Upper lobe of left lung (tissue), 6 donors: ENCODE data around the gene PIGN. TPM values are rescaled to one million over a fixed set of nuclear protein-coding genes. Genes with fewer than 3 reads are reported as not detected.

ENCODE experiments used
- ATAC-seq, 2 donors: fragments of 200-7000 bp; cut with Tn5 transposase; one replicate each; pipeline ENCODE4 v1.9.1; 2022; ENCODE audit warnings: mild to moderate bottlenecking in 2 of 2, moderate library complexity in 2 of 2; ENCODE audit not compliant: low FRiP score in 2 of 2
- DNase-seq, 2 donors: peaks; one replicate each; pipeline ENCODE4 v3.0.0-alpha.2; 2019 to 2020
- H3K27ac ChIP-seq, 4 donors: fragments of 200-600 bp; sonication (generic); one replicate each; pipeline ENCODE4 v1.5.1; 2016 to 2019
- H3K27me3 ChIP-seq, 4 donors: fragments of 200-600 bp; sonication (generic); one replicate each; pipeline ENCODE4 v1.5.1; 2017 to 2019
- H3K36me3 ChIP-seq, 4 donors: fragments of 200-600 bp; sonication (generic); one replicate each; pipeline ENCODE4 v1.5.1; 2016 to 2019
- H3K4me1 ChIP-seq, 4 donors: fragments of 200-600 bp; sonication (generic); one replicate each; pipeline ENCODE4 v1.5.1; 2018 to 2019
- H3K4me3 ChIP-seq, 4 donors: fragments of 200-600 bp; sonication (generic); one replicate each; pipeline ENCODE4 v1.5.1; 2017 to 2019; ENCODE audit warnings: mild to moderate bottlenecking in 2 of 4, moderate library complexity in 1 of 4
- H3K9me3 ChIP-seq, 4 donors: fragments of 200-600 bp; sonication (generic); one replicate each; pipeline ENCODE4 v1.5.1; 2018 to 2019
- EP300 ChIP-seq, 4 donors: sonication (generic); formaldehyde crosslinking; IDR thresholded peaks; one replicate each; pipeline ENCODE4 v1.5.1; 2017; ENCODE audit warnings: antibody characterized with exemption in 4 of 4, control low read depth in 2 of 4
- POLR2A ChIP-seq, 4 donors: fragments of 450-650 bp; IDR thresholded peaks; one replicate each; pipeline ENCODE4 v1.5.1; 2016 to 2017; ENCODE audit warnings: antibody characterized with exemption in 4 of 4, mild to moderate bottlenecking in 2 of 4
- POLR2AphosphoS5 ChIP-seq, 2 donors: sonication (generic); formaldehyde crosslinking; IDR thresholded peaks; one replicate each; pipeline ENCODE4 v1.5.1; 2017; ENCODE audit warnings: antibody characterized with exemption in 2 of 2
- WGBS, 2 donors: methylation state at CpG; one replicate each; pipeline ENCODE4 v1.1.5; 2017 to 2018; 5-methylcytosine and 5-hydroxymethylcytosine counted together
- total RNA-seq, 6 donors: library from RNA; depleted of rRNA in 4 of 6; stranded (reverse); fragments of >200 nt in 4 of 6; gene quantifications; one replicate each; pipeline versions ENCODE4 v1.1.0 to v1.2.1, GENCODE V29; 2016 to 2021
- TF ChIP-seq, protein P1 (sequence below), 6 experiments: fragments of 450-650 bp in 4 of 6; fragments of 200-600 bp in 2 of 6; sonication (generic) in 2 of 6; IDR thresholded peaks; one replicate each; pipeline ENCODE4 v1.5.1; 2016 to 2019; ENCODE audit warnings: antibody characterized with exemption in 6 of 6
- donor health status: DM: no; HTN: no; CAD: no; lungs with moderate emphysema.
- donor health status: DM: no; HTN: yes; CAD: no; lungs with severe emphysema.

The PIGN gene
- total RNA-seq, 6 donors from 2014 or later = 16.9 to 36.2 (median 21.7) TPM

DNA sequence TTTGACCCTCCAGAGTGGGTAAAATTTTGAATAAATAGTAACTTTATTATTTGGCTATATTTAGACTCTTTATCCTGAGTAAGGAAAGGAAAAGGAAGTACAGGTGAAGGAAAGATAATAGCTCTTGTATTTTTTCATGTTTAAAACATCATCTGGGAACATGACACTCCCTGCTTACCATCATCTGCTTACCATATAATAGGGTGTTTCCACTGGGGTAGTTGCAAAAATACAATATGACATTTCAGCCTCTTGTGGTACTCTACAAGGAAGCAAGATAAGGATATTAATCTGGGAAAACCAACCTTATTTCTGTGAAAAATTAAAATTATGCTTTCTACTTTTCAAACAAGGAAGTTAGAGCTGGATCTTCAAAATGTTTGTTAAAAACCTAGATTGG, 10.1 kb upstream of the PIGN start:
- H3K9me3 ChIP-seq = no peaks in the 10 kb centered on the region
- DNase-seq = no peak
- H3K27ac ChIP-seq = no peak overlapping the region
- H3K36me3 ChIP-seq = no peaks in the 10 kb centered on the region
- TF ChIP-seq EP300 (IDR thresholded peaks at IDR 0.05) (no peak), POLR2A (IDR thresholded peaks at IDR 0.05) (no peak), POLR2AphosphoS5 (IDR thresholded peaks at IDR 0.05) (no peak)
- TF ChIP-seq, protein P1, sequence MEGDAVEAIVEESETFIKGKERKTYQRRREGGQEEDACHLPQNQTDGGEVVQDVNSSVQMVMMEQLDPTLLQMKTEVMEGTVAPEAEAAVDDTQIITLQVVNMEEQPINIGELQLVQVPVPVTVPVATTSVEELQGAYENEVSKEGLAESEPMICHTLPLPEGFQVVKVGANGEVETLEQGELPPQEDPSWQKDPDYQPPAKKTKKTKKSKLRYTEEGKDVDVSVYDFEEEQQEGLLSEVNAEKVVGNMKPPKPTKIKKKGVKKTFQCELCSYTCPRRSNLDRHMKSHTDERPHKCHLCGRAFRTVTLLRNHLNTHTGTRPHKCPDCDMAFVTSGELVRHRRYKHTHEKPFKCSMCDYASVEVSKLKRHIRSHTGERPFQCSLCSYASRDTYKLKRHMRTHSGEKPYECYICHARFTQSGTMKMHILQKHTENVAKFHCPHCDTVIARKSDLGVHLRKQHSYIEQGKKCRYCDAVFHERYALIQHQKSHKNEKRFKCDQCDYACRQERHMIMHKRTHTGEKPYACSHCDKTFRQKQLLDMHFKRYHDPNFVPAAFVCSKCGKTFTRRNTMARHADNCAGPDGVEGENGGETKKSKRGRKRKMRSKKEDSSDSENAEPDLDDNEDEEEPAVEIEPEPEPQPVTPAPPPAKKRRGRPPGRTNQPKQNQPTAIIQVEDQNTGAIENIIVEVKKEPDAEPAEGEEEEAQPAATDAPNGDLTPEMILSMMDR (IDR thresholded peaks at IDR 0.05) = no peak
- peaks cover 6 to 30% (median 14%) of the 10 kb centered on the region in 4 donors for H3K4me1 ChIP-seq
- no peak for ATAC-seq
- H3K4me3 ChIP-seq = no peak overlapping the region
- no peaks in the 10 kb centered on the region for H3K27me3 ChIP-seq

DNA sequence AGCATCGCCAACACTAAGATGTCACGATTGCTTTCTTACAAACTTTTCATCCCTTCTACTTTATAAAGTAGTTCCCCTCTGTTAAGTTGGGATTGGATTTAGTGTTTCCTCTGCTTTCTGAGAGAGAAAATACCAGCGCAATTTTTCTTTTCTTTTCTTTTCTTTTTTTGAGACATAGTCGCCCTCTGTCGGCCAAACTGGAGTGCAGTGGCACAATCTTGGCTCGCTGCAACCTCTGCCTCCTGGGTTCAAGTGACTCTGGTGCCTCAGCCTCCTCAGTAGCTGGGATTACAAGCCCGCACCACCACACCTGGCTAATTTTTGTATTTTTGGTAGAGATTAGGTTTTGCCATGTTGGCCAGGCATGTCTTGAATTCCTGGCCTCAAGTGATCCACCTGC, 9.2 kb upstream of the PIGN start:
- 93 to 96% methylated on average over 7 of the region's 7 CpGs for WGBS, 2 donors

GRCh38 chr18:62189208-62189607, 2.4 kb upstream of the PIGN start:
- no peaks in the 10 kb centered on the region for H3K9me3 ChIP-seq
- peak overlapping the region in 2 of 4 donors; percentile 86 to 99 for H3K4me3 ChIP-seq
- H3K4me1 ChIP-seq = peaks cover 24 to 49% (median 34%) of the 10 kb centered on the region in 4 donors
- DNase-seq (no peak), ATAC-seq (no peak)
- no peaks in the 10 kb centered on the region for H3K36me3 ChIP-seq
- no peak overlapping the region for H3K27ac ChIP-seq
- WGBS, 2 donors = 40 to 42% methylated on average over 2 of the region's 2 CpGs
- no peaks in the 10 kb centered on the region for H3K27me3 ChIP-seq
- TF ChIP-seq, protein P1 (IDR thresholded peaks at IDR 0.05) = no peak
- TF ChIP-seq POLR2A (IDR thresholded peaks at IDR 0.05) (no peak), EP300 (IDR thresholded peaks at IDR 0.05) (no peak), POLR2AphosphoS5 (IDR thresholded peaks at IDR 0.05) (no peak)

More for the DNA sequence above, 9.2 kb upstream of the PIGN start:
- no peak overlapping the region for H3K4me3 ChIP-seq
- H3K9me3 ChIP-seq = no peaks in the 10 kb centered on the region
- no peak overlapping the region for H3K27ac ChIP-seq
- peaks cover 6 to 35% (median 12%) of the 10 kb centered on the region in 4 donors for H3K4me1 ChIP-seq
- TF ChIP-seq, protein P1 (IDR thresholded peaks at IDR 0.05) = no peak
- TF ChIP-seq POLR2A (IDR thresholded peaks at IDR 0.05) (no peak), POLR2AphosphoS5 (IDR thresholded peaks at IDR 0.05) (no peak), EP300 (IDR thresholded peaks at IDR 0.05) (no peak)
- no peak for ATAC-seq
- no peak for DNase-seq
- no peaks in the 10 kb centered on the region for H3K36me3 ChIP-seq
- no peaks in the 10 kb centered on the region for H3K27me3 ChIP-seq

- DNase-seq (peak in 1 of 2 donors; percentile 43), ATAC-seq (peak; percentile 4 to 60)
- Histone ChIP-seq H3K9me3 (no peaks in the 10 kb centered on the region), H3K4me3 (peak overlapping the region; percentile 86 to 100 (median 98)), H3K36me3 (no peaks in the 10 kb centered on the region), H3K27ac (peak overlapping the region; percentile 86 to 91 (median 86)), H3K4me1 (peaks cover 24 to 49% (median 34%) of the 10 kb centered on the region in 4 donors), H3K27me3 (no peaks in the 10 kb centered on the region)
- TF ChIP-seq EP300 (IDR thresholded peaks at IDR 0.05) (no peak), POLR2AphosphoS5 (IDR thresholded peaks at IDR 0.05) (no peak), POLR2A (IDR thresholded peaks at IDR 0.05) (no peak)
- TF ChIP-seq, protein P1 (IDR thresholded peaks at IDR 0.05) = no peak
- 2% methylated on average over 17 to 46 of the region's 54 CpGs for WGBS, 2 donors
Observed at GRCh38 chr18:62187543-62188510, 971 bp upstream of the PIGN start.
